Smooth muscle cell (in vitro differentiated cells): ENCODE results near the gene ARFGEF3. TPM values are rescaled to one million over a fixed set of nuclear protein-coding genes. Genes with fewer than 3 reads are reported as not detected.

Source experiments
- DNase-seq: peaks from one replicate; lab custom pipeline; 2025; ENCODE audit not compliant: unreplicated experiment; lab: John Stamatoyannopoulos, UW
- H2AFZ ChIP-seq: fragments of 200-600 bp; sonication (generic); 2 replicates; pipeline ENCODE4 v1.6.0; 2016; ENCODE audit warnings: antibody characterized with exemption, low read depth, mild to moderate bottlenecking
- H3F3A ChIP-seq: fragments of 200-600 bp; sonication (generic); 2 replicates; pipeline ENCODE4 v1.6.0; 2017; ENCODE audit warnings: antibody characterized with exemption, low read depth
- H3K27ac ChIP-seq: fragments of 200-600 bp; sonication (generic); 2 replicates; pipeline ENCODE4 v1.5.1; 2016; ENCODE audit warnings: low read depth, mild to moderate bottlenecking
- H3K27me3 ChIP-seq: fragments of 200-600 bp; sonication (generic); 2 replicates; pipeline ENCODE4 v1.6.1; 2016; ENCODE audit warnings: low read depth, mild to moderate bottlenecking
- H3K36me3 ChIP-seq: fragments of 200-600 bp; sonication (generic); 2 replicates; pipeline ENCODE4 v1.5.1; 2016; ENCODE audit warnings: low read depth
- H3K4me1 ChIP-seq: fragments of 200-600 bp; sonication (generic); 2 replicates; pipeline ENCODE4 v1.5.1; 2016; ENCODE audit warnings: low read depth
- H3K4me2 ChIP-seq: fragments of 200-600 bp; sonication (generic); 2 replicates; pipeline ENCODE4 v1.6.0; 2016; ENCODE audit warnings: mild to moderate bottlenecking
- H3K4me3 ChIP-seq: fragments of 200-600 bp; sonication (generic); 2 replicates; pipeline ENCODE4 v1.5.1; 2016; ENCODE audit warnings: mild to moderate bottlenecking
- H3K79me2 ChIP-seq: fragments of 200-600 bp; sonication (generic); 2 replicates; pipeline ENCODE4 v1.6.0; 2016; ENCODE audit warnings: low read depth, mild to moderate bottlenecking
- H3K9ac ChIP-seq: fragments of 200-600 bp; sonication (generic); 2 replicates; pipeline ENCODE4 v1.6.0; 2016; ENCODE audit warnings: low read depth
- H3K9me3 ChIP-seq: fragments of 200-600 bp; sonication (generic); replicated peaks from 2 replicates; pipeline ENCODE4 v1.5.1; 2016; ENCODE audit warnings: low read depth
- H4K20me1 ChIP-seq: fragments of 200-600 bp; sonication (generic); 2 replicates; pipeline ENCODE4 v1.6.0; 2016; ENCODE audit warnings: low read depth
- CTCF ChIP-seq: fragments of 200-600 bp; sonication (generic); IDR thresholded peaks from 2 replicates; pipeline ENCODE4 v1.5.1; 2017; ENCODE audit warnings: borderline replicate concordance, mild to moderate bottlenecking, antibody characterized with exemption; ENCODE audit not compliant: insufficient read depth, poor library complexity, severe bottlenecking
- WGBS: methylation state at CpG from one replicate; pipeline ENCODE4 v1.1.7; 2016; ENCODE audit warnings: low lambda C conversion rate; 5-methylcytosine and 5-hydroxymethylcytosine counted together
- polyA plus RNA-seq: library from polyadenylated mRNA; unstranded; fragments of >200 nt; fragmentation: Nextera tagmentation; extraction: Ambion mirVana; gene quantifications from 2 replicates; pipeline ENCODE4 v1.2.1, GENCODE V29; 2016
- total RNA-seq: library from RNA; depleted of rRNA; stranded (reverse); fragments of >200 nt; gene quantifications from 2 replicates; pipeline ENCODE4 v1.2.3, GENCODE V29; 2014

ARFGEF3 gene
- total and polyA plus RNA-seq, 2 experiments from 2014 or later: 0.06 to 2.2 TPM

GRCh38 chr6:138263963-138264362 lies 102.2 kb downstream of the ARFGEF3 start:
- no peak for TF ChIP-seq CTCF
- WGBS: 88% methylated on average over 4 of the region's 4 CpGs
- H3F3A ChIP-seq: no peaks in the 10 kb centered on the region
- H3K36me3 ChIP-seq: no peaks in the 10 kb centered on the region
- no peaks in the 10 kb centered on the region for H3K9me3 ChIP-seq
- H4K20me1 ChIP-seq: no peaks in the 10 kb centered on the region
- no peaks in the 10 kb centered on the region for H3K27me3 ChIP-seq
- H3K4me3 ChIP-seq: no peak overlapping the region
- no peak overlapping the region for H3K9ac ChIP-seq
- H3K4me2 ChIP-seq: no peak overlapping the region
- no peak overlapping the region for H3K27ac ChIP-seq
- H3K4me1 ChIP-seq: no peaks in the 10 kb centered on the region
- no peaks in the 10 kb centered on the region for H3K79me2 ChIP-seq
- H2AFZ ChIP-seq: no peak overlapping the region
- no peak for DNase-seq

- no peak overlapping the region for H2AFZ ChIP-seq
- TF ChIP-seq CTCF: no peak
- no peak overlapping the region for H3K4me2 ChIP-seq
- H3K79me2 ChIP-seq: no peaks in the 10 kb centered on the region
- no peak for DNase-seq
- no peak overlapping the region for H3K27ac ChIP-seq
- H3K9ac ChIP-seq: no peak overlapping the region
- H3K4me3 ChIP-seq: no peak overlapping the region
- H3K27me3 ChIP-seq: no peaks in the 10 kb centered on the region
- H3K9me3 ChIP-seq: no peaks in the 10 kb centered on the region
- H3F3A ChIP-seq: no peaks in the 10 kb centered on the region
- no peaks in the 10 kb centered on the region for H4K20me1 ChIP-seq
- H3K36me3 ChIP-seq: no peaks in the 10 kb centered on the region
- no peaks in the 10 kb centered on the region for H3K4me1 ChIP-seq
These were observed 102.7 kb downstream of the ARFGEF3 start for GRCh38 chr6:138264372-138264880.

- no peaks in the 10 kb centered on the region for H3K36me3 ChIP-seq
- H4K20me1 ChIP-seq: no peaks in the 10 kb centered on the region
- no peak overlapping the region for H3K4me2 ChIP-seq
- no peaks in the 10 kb centered on the region for H3F3A ChIP-seq
- no peak for DNase-seq
- WGBS: 79% methylated on average over 3 of the region's 3 CpGs
- H3K79me2 ChIP-seq: no peaks in the 10 kb centered on the region
- H3K9me3 ChIP-seq: no peaks in the 10 kb centered on the region
- no peak overlapping the region for H2AFZ ChIP-seq
- no peak overlapping the region for H3K27ac ChIP-seq
- H3K27me3 ChIP-seq: no peaks in the 10 kb centered on the region
- no peak overlapping the region for H3K4me3 ChIP-seq
- H3K9ac ChIP-seq: no peak overlapping the region
- no peaks in the 10 kb centered on the region for H3K4me1 ChIP-seq
- TF ChIP-seq CTCF: no peak
These were observed 104.4 kb downstream of the ARFGEF3 start for GRCh38 chr6:138266095-138266494.
